Cortex of kidney (tissue), 1 donor: Measurements from ENCODE around the gene EPHA4.

Experiments used
- DNase-seq: peaks from one replicate; lab custom pipeline; 2025; lab: John Stamatoyannopoulos, UW

Gene EPHA4

DNA sequence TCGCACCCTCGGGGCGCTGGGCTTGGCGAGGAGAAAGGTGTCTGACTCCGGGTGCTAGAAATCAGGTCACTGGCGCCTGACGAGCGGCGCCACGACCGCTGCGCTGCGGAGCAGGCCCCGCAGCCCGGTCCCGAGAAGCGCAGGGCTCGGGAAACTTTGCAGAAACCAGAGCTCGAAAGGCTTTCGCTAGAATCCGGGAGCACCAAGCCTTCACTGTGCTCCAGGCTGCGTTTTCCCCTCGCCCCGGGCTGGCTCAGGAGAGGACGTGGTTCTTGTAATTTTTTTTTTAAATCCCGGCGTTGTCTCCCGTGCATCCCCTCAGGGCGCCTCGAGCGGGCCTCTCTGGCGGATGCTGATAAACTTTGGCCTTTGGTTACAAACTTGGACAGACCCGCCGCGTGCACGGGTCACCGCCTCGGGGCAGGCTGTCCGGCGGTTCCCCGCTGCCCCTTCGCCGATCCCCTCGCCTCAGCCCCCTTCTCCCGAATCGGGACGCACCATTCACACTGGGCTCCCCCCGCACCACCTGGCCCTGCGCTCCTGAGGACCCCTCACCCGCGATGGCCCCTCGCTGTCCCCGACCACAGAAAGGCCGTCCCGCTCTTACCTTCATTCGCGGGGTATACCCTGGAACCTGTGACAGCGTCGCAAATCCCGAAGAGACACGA lies 419 bp downstream of the EPHA4 start:
- no peak for DNase-seq

GRCh38 chr2:221571025-221571550 lies 1.0 kb downstream of the EPHA4 start:
- DNase-seq: no peak

- no peak for DNase-seq
These were observed 1.7 kb downstream of the EPHA4 start for GRCh38 chr2:221570321-221570935.

GRCh38 chr2:221569871-221570270 lies 2.2 kb downstream of the EPHA4 start:
- DNase-seq: no peak

GRCh38 chr2:221569425-221569845 lies 2.7 kb downstream of the EPHA4 start:
- DNase-seq: no peak

DNA sequence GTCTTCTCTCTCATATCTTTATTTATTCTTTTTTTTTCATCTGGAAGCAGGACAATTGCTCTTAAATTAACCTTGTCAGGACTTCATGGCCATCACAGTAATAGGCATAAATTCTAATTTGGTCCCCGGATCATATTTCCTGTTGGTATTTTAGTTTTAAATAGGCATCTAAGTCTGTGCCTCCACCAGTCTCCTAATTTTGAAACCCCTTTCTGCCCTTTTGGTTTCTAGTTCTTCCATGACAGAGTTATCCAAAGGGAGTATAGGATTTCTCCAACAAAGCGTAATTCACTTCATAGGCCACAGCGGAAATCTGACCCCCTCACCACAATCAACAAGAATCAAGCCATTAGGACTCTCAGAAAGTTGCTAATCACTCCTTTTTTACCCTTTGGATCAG lies 3.8 kb downstream of the EPHA4 start:
- DNase-seq: no peak

GRCh38 chr2:221567809-221568208 lies 4.3 kb downstream of the EPHA4 start:
- DNase-seq: no peak

DNA sequence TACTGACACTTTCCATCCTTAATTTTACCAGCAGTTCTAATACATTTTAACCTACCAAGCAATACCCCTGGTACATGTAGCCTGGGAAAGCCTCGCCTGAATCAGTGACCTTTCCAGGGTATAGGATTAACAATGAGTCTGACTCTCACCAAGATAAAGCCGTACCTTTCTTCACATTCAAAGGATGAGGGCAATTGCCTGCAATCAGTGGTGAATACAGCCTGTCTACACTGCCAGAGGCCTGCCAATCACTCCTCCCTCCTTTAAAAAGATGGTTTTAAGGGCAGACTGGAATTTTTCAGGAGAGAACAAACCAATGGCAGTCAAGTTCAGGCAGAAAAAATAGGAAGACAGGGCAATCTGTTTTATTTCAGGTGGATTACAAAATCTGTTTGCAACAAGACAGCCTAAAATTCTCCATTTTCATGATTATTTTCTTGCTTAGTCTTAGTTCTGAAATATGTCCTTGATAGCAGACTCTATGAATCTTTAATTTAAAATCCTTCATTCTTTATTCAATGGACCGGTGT lies 4.8 kb downstream of the EPHA4 start:
- DNase-seq: no peak

DNA sequence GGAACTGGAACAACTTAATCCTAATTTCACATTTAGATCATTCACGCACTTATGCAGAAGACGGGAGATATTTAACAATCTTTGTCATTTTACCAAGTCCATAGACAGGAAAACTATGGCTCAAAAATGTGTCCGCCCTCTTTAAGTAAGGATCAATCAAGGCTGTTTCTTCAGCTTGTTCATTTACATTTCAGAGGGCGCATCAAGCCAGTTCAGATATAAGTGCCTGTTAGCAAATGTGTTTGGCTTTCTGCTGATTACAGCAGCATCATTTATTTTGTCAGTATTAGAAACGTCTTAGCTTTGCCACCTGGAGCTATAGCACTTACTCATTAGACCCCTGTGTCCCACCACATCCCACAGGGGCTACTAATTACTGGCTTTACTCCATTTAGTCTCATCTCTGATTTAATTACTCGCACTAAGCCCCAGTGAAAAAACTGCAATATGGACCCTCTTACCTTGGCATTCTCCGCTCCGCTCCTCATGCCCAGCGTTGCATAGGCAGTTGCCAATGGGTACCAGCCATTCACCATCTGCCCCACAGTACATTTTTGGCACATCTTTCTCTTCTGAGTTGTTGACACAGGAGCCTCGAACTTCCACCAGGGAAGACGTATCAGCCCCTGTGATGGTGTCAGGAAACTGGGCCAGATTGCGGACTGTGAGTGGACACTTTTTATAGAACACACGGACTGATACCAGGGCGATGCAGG lies 8.7 kb downstream of the EPHA4 start:
- DNase-seq: no peak

DNA sequence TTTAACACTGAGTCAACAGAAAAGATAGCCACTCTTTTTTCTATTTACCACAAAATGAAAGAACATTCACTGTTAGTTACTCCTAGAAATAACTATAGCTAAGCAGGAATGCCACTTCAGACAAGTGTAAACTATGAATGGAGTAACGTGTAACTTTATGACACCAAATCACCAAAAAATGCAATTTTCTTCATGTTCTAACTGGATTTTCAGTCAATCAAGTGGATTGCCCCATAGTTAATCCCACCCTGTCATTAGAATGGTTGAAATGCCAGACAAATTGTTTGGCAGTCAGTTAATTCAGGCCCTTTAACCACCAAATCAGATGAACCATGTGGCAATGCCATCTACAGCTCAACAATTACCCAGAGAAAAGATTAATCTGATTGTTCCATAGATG lies 9.9 kb downstream of the EPHA4 start:
- no peak for DNase-seq

DNA sequence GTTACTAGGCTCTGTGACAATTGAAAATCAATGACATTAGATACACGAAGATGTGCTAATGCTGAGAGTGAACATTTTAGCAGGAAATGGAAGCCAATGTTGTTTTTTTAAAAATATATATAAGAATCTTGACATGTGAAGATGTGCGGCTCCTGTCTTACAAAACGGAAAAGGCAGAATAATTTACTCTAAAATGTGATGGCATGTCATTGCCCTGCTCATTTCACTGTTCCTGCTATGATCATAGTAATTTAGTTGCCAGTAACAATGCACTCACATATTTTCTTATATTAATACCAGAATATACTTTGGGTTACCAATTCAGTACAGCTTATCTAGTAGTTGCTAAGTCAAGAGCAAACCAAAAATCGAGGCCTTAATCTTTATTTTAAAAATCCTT lies 10.3 kb downstream of the EPHA4 start:
- no peak for DNase-seq

- no peak for DNase-seq
These were observed 12.1 kb downstream of the EPHA4 start for GRCh38 chr2:221559991-221560390.

DNA sequence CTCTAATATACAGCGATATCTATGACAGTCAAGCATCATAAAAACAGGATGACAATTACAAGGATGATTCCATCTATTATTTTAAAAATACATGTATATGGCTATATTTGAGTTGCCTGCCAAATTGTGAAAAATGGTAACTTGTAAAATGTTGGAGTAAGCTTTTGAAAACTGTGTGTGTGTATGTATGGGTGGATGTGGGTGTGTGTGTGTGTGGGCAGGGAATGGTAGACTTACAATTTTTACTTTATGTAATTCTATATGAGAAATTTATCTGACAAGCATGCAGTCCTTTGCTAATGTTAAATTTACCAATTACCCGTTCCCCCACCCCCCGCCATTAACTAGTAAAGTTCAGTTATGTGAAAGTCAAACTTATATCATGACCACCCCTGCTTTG lies 14.0 kb downstream of the EPHA4 start:
- no peak for DNase-seq

DNA sequence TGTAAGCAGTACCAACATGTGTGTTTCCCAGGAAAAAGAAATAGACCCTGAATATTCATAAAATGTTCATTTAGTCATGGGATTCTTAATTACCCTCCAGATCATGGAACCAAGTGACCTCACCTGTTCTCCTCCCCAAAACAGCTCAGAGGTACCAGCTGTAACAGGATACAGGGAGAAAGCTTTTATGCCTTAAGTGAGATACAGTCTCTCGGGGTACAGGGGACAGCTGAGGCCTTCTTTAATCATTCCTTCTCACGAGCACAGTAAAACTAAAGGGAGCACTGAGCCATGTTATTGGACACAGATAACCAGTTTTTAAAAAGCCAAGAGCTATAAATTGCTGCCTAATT lies 16.6 kb downstream of the EPHA4 start:
- no peak for DNase-seq

DNA sequence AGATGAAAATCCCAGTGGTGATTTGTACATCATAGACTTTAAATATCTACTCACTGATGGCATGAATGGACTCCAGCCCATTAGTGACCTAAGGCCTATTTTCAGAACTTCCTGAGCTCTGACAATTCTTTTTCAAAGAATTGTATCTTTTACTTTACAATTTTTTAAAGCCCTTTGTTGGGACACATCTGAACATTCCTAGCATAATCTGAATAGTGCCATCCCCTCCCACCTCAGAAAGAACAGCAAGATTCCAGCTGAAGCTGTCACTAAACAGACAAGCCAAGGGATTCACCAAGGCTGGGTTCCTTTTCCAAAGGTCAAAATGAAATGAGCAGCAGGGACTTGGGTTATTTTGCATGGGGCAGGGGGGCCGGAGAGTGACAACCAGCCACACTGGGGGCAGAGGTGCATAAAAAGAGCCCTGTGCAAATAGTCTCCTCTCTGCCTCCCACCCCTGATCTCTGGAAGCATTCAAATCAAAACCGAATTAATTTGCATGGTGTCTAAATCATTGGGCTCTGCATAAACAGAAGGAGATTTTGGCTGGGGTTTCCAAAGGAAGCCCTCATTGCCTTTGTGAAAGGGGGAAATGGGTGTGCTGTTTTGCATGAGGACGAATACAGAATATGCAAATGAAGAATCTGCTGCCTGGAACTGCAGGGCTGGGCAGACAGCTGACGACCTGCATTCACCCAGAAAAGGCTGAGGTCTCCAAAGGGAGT lies 17.2 kb downstream of the EPHA4 start:
- no peak for DNase-seq

DNA sequence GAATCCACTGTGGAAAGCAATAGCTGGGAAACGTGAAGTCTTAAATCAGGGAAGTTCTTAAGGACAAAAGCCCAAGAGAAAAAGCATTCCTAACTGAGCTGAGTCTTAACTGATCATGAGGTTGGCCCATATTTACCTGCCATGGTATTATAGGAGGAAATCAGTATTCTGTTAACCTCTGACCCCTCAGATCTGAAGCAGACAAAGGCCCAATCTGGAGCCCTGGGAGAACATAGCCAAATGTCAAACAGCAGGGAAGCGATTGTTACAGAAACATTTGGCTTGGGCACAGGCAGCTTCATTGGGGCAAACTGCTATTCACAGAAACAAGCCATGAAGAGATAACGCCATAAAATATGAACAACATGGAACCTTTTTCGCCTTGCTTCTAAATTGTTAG lies 18.8 kb downstream of the EPHA4 start:
- no peak for DNase-seq

DNA sequence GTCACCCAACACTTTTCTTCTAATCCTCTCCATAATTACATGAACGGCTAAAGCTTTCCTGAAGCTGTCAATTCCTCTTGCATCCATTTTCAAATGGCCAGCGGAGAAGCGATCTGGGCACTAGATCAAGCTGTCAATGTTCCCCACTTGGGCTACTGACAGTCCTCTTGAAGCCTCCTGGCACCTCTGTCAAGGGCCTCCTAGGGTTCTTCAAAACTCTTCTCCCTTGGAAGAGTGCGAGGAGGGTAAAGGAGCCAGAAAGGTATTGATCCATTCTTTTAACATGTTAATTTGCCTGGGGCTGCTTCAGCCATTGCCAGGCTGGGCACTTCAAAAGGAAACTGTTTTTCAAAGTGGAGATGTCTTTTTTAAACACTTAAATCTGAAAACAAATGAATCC lies 19.8 kb downstream of the EPHA4 start:
- DNase-seq: no peak

GRCh38 chr2:221551864-221552263 lies 20.2 kb downstream of the EPHA4 start:
- DNase-seq: no peak

GRCh38 chr2:221549143-221549542 lies 23.0 kb downstream of the EPHA4 start:
- DNase-seq: no peak

DNA sequence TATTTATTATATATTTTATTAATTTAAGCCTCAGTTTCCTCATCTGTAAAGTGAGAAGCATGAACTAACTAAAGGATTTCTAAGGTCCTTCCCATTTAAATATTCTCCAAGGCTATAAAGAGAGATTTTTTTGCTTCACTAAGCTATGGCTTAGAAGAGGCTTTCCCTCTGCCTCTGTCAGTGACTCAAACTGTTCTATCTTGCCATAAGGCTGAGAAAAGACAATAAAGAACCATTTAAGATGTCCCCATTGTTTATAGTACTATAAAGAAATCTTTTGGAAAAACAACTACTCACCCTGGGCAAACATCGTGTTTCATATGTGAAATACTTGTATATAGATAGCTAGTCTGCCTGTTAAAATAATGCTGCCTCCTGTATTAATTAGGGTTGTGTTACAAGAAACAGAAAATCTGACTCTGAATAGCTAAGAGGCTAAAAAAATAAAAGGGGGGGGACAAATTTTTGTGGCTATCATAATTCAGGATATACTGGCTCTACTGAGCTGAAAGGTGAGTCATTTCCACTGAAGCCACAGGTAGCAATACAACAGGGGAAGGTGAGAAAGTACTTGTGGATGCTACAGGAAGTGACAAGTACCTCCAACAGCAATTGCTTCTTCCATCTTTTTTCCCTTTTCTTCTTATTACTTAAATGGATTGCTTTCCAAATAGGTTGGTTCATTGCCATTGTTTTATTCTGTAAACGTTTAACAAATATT lies 25.4 kb downstream of the EPHA4 start:
- no peak for DNase-seq

- DNase-seq: no peak
These were observed 30.9 kb downstream of the EPHA4 start for GRCh38 chr2:221541131-221541735.
